WTC11 (cell line): ENCODE measurements around the gene KLHL20. TPM values are rescaled to one million over a fixed set of nuclear protein-coding genes. Genes with fewer than 3 reads are reported as not detected.
"Not testable (repeated sequence)": the region's sequence is repeated elsewhere in the genome, so short reads cannot be mapped to it uniquely, and the experiment has no call there.

Source experiments
- ATAC-seq: fragments of 200-7000 bp; cut with Tn5 transposase; 2 replicates; pipeline ENCODE4 v1.10.0; 2021; ENCODE audit warnings: mild to moderate bottlenecking, moderate library complexity
- CTCF ChIA-PET: fragments of 300-600 bp; sonication (Branson Sonifier 250); formaldehyde crosslinking; loops from one replicate; lab custom pipeline; 2021; ENCODE audit warnings: antibody characterized with exemption; lab: Charles Lee
- POLR2A ChIA-PET: fragments of 350-600 bp; sonication (Branson Sonifier 250); formaldehyde crosslinking; loops from one replicate; lab custom pipeline; 2021; ENCODE audit warnings: antibody characterized with exemption; lab: Charles Lee
- DNase-seq: peaks from one replicate; pipeline ENCODE4 v3.0.0; 2021; ENCODE audit warnings: low spot score
- H3K27ac Mint-ChIP-seq: 2 replicates; pipeline ENCODE4 v1.8.0; 2021; ENCODE audit warnings: mixed read lengths
- H3K27me3 Mint-ChIP-seq: 2 replicates; pipeline ENCODE4 v1.8.0; 2021; ENCODE audit warnings: low read depth, mild to moderate bottlenecking, moderate library complexity, mixed read lengths
- H3K36me3 Mint-ChIP-seq: 2 replicates; pipeline ENCODE4 v1.8.0; 2021; ENCODE audit warnings: mixed read lengths
- H3K4me1 Mint-ChIP-seq: 2 replicates; pipeline ENCODE4 v1.8.0; 2022; ENCODE audit warnings: mixed read lengths
- H3K4me3 Mint-ChIP-seq: 2 replicates; pipeline ENCODE4 v1.8.0; 2021; ENCODE audit warnings: mild to moderate bottlenecking, moderate library complexity, mixed read lengths
- H3K9me3 Mint-ChIP-seq: 2 replicates; pipeline ENCODE4 v1.8.0; 2021; ENCODE audit warnings: mixed read lengths
- FOXJ3 ChIP-seq: sonication (generic); formaldehyde crosslinking; IDR thresholded peaks from 2 replicates; pipeline ENCODE4 v1.9.0; 2021; ENCODE audit warnings: missing genetic modification reagents, mild to moderate bottlenecking, borderline replicate concordance
- KAT7 ChIP-seq: sonication (generic); formaldehyde crosslinking; IDR thresholded peaks from 2 replicates; pipeline ENCODE4 v1.8.1; 2023; ENCODE audit warnings: missing genetic modification reagents, mild to moderate bottlenecking, borderline replicate concordance
- MYBL2 ChIP-seq: sonication (generic); formaldehyde crosslinking; IDR thresholded peaks from 2 replicates; pipeline ENCODE4 v1.8.1; 2023; ENCODE audit warnings: mild to moderate bottlenecking, moderate library complexity, missing genetic modification reagents
- OVOL2 ChIP-seq: fragments of 250-450 bp; sonication (Bioruptor Pico); IDR thresholded peaks from 2 replicates; pipeline ENCODE4 v1.9.0; 2021; ENCODE audit warnings: mild to moderate bottlenecking, borderline replicate concordance
- SMAD4 ChIP-seq: sonication (generic); formaldehyde crosslinking; IDR thresholded peaks from 2 replicates; pipeline ENCODE4 v1.8.0; 2022; ENCODE audit warnings: mild to moderate bottlenecking, missing genetic modification reagents
- ZNF138 ChIP-seq: sonication (generic); formaldehyde crosslinking; conservative IDR thresholded peaks from 2 replicates; pipeline ENCODE4 v1.8.1; 2022; ENCODE audit warnings: mild to moderate bottlenecking, moderate library complexity, missing genetic modification reagents
- total RNA-seq: library from RNA; stranded (reverse); gene quantifications from 3 replicates; pipeline ENCODE4 v1.2.3, GENCODE V29; 2021
- TF ChIP-seq, protein P1 (sequence below): sonication (generic); formaldehyde crosslinking; IDR thresholded peaks from 2 replicates; pipeline ENCODE4 v1.8.1; 2022; ENCODE audit warnings: low read depth, mild to moderate bottlenecking, moderate library complexity, missing genetic modification reagents, borderline replicate concordance
- TF ChIP-seq, protein P2 (sequence below): sonication (generic); formaldehyde crosslinking; IDR thresholded peaks from 2 replicates; pipeline ENCODE4 v1.8.0; 2023; ENCODE audit warnings: missing genetic modification reagents
- TF ChIP-seq, protein P3 (sequence below): sonication (generic); formaldehyde crosslinking; IDR thresholded peaks from 2 replicates; pipeline ENCODE4 v1.8.1; 2023; ENCODE audit warnings: mild to moderate bottlenecking, missing genetic modification reagents, moderate library complexity
- TF ChIP-seq, protein P4 (sequence below): fragments of 250-450 bp; sonication (Bioruptor Pico); IDR thresholded peaks from 2 replicates; pipeline ENCODE4 v1.9.0; 2021; ENCODE audit warnings: mild to moderate bottlenecking
- TF ChIP-seq, protein P5 (sequence below): fragments of 200-600 bp; IDR thresholded peaks from 2 replicates; pipeline ENCODE4 v1.8.0; 2022; ENCODE audit warnings: antibody characterized with exemption
- TF ChIP-seq, protein P6 (sequence below): sonication (generic); formaldehyde crosslinking; IDR thresholded peaks from 2 replicates; pipeline ENCODE4 v1.8.1; 2023; ENCODE audit warnings: mild to moderate bottlenecking, missing genetic modification reagents, borderline replicate concordance
- TF ChIP-seq, protein P7 (sequence below): sonication (generic); formaldehyde crosslinking; IDR thresholded peaks from 2 replicates; pipeline ENCODE4 v1.8.1; 2022; ENCODE audit warnings: mild to moderate bottlenecking, moderate library complexity, missing genetic modification reagents
- TF ChIP-seq, protein P8 (sequence below): sonication (generic); formaldehyde crosslinking; IDR thresholded peaks from 2 replicates; pipeline ENCODE4 v1.8.0; 2023; ENCODE audit warnings: mild to moderate bottlenecking, missing genetic modification reagents
- TF ChIP-seq, protein P9 (sequence below): sonication (generic); formaldehyde crosslinking; IDR thresholded peaks from 2 replicates; pipeline ENCODE4 v1.8.0; 2022; ENCODE audit warnings: mild to moderate bottlenecking, missing genetic modification reagents
- TF ChIP-seq, protein P10 (sequence below): sonication (generic); formaldehyde crosslinking; IDR thresholded peaks from 2 replicates; pipeline ENCODE4 v1.8.0; 2022; ENCODE audit warnings: missing genetic modification reagents

KLHL20 gene
- total RNA-seq, 1 experiment from 2014 or later = 12.5 TPM

DNA sequence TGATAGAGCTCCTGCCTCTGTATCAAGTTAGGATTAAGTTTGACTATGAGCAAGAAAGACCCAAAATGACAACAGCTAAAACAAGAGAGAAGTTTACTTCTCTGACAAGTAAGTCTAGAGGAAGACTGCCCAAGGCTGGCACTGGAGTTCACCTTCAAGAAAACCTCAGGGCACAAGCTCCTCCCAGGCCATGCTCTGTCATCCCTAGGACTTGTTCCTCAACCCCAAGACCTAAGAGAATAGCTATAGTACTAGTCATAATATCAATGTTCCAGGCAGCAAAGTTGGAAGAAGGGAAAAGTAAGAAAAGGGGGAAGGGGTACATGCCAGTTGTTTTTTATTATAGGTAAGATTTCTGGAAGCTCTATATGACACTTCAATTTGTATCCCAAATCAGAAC is 83.3 kb downstream of the KLHL20 start:
- H3K27me3 Mint-ChIP-seq = no peaks in the 10 kb centered on the region
- CTCF ChIA-PET = no interaction called here
- TF ChIP-seq, protein P1, sequence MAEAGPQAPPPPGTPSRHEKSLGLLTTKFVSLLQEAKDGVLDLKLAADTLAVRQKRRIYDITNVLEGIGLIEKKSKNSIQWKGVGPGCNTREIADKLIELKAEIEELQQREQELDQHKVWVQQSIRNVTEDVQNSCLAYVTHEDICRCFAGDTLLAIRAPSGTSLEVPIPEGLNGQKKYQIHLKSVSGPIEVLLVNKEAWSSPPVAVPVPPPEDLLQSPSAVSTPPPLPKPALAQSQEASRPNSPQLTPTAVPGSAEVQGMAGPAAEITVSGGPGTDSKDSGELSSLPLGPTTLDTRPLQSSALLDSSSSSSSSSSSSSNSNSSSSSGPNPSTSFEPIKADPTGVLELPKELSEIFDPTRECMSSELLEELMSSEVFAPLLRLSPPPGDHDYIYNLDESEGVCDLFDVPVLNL = no peak
- TF ChIP-seq, protein P2, sequence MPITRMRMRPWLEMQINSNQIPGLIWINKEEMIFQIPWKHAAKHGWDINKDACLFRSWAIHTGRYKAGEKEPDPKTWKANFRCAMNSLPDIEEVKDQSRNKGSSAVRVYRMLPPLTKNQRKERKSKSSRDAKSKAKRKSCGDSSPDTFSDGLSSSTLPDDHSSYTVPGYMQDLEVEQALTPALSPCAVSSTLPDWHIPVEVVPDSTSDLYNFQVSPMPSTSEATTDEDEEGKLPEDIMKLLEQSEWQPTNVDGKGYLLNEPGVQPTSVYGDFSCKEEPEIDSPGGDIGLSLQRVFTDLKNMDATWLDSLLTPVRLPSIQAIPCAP (CRISPR knock-in tag) = no peak
- TF ChIP-seq, protein P3, sequence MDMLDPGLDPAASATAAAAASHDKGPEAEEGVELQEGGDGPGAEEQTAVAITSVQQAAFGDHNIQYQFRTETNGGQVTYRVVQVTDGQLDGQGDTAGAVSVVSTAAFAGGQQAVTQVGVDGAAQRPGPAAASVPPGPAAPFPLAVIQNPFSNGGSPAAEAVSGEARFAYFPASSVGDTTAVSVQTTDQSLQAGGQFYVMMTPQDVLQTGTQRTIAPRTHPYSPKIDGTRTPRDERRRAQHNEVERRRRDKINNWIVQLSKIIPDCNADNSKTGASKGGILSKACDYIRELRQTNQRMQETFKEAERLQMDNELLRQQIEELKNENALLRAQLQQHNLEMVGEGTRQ = no peak
- TF ChIP-seq, protein P4, sequence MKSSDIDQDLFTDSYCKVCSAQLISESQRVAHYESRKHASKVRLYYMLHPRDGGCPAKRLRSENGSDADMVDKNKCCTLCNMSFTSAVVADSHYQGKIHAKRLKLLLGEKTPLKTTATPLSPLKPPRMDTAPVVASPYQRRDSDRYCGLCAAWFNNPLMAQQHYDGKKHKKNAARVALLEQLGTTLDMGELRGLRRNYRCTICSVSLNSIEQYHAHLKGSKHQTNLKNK = no peak
- TF ChIP-seq, protein P5, sequence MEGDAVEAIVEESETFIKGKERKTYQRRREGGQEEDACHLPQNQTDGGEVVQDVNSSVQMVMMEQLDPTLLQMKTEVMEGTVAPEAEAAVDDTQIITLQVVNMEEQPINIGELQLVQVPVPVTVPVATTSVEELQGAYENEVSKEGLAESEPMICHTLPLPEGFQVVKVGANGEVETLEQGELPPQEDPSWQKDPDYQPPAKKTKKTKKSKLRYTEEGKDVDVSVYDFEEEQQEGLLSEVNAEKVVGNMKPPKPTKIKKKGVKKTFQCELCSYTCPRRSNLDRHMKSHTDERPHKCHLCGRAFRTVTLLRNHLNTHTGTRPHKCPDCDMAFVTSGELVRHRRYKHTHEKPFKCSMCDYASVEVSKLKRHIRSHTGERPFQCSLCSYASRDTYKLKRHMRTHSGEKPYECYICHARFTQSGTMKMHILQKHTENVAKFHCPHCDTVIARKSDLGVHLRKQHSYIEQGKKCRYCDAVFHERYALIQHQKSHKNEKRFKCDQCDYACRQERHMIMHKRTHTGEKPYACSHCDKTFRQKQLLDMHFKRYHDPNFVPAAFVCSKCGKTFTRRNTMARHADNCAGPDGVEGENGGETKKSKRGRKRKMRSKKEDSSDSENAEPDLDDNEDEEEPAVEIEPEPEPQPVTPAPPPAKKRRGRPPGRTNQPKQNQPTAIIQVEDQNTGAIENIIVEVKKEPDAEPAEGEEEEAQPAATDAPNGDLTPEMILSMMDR = no peak
- TF ChIP-seq, protein P6, sequence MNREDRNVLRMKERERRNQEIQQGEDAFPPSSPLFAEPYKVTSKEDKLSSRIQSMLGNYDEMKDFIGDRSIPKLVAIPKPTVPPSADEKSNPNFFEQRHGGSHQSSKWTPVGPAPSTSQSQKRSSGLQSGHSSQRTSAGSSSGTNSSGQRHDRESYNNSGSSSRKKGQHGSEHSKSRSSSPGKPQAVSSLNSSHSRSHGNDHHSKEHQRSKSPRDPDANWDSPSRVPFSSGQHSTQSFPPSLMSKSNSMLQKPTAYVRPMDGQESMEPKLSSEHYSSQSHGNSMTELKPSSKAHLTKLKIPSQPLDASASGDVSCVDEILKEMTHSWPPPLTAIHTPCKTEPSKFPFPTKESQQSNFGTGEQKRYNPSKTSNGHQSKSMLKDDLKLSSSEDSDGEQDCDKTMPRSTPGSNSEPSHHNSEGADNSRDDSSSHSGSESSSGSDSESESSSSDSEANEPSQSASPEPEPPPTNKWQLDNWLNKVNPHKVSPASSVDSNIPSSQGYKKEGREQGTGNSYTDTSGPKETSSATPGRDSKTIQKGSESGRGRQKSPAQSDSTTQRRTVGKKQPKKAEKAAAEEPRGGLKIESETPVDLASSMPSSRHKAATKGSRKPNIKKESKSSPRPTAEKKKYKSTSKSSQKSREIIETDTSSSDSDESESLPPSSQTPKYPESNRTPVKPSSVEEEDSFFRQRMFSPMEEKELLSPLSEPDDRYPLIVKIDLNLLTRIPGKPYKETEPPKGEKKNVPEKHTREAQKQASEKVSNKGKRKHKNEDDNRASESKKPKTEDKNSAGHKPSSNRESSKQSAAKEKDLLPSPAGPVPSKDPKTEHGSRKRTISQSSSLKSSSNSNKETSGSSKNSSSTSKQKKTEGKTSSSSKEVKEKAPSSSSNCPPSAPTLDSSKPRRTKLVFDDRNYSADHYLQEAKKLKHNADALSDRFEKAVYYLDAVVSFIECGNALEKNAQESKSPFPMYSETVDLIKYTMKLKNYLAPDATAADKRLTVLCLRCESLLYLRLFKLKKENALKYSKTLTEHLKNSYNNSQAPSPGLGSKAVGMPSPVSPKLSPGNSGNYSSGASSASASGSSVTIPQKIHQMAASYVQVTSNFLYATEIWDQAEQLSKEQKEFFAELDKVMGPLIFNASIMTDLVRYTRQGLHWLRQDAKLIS = no peak
- TF ChIP-seq FOXJ3 (CRISPR knock-in tag) = no peak
- no peak for TF ChIP-seq SMAD4 (CRISPR knock-in tag)
- TF ChIP-seq, protein P7, sequence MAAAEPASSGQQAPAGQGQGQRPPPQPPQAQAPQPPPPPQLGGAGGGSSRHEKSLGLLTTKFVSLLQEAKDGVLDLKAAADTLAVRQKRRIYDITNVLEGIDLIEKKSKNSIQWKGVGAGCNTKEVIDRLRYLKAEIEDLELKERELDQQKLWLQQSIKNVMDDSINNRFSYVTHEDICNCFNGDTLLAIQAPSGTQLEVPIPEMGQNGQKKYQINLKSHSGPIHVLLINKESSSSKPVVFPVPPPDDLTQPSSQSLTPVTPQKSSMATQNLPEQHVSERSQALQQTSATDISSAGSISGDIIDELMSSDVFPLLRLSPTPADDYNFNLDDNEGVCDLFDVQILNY (CRISPR knock-in tag) = no peak
- TF ChIP-seq ZNF138 = no peak
- TF ChIP-seq MYBL2 (CRISPR knock-in tag) = no peak
- TF ChIP-seq, protein P8, sequence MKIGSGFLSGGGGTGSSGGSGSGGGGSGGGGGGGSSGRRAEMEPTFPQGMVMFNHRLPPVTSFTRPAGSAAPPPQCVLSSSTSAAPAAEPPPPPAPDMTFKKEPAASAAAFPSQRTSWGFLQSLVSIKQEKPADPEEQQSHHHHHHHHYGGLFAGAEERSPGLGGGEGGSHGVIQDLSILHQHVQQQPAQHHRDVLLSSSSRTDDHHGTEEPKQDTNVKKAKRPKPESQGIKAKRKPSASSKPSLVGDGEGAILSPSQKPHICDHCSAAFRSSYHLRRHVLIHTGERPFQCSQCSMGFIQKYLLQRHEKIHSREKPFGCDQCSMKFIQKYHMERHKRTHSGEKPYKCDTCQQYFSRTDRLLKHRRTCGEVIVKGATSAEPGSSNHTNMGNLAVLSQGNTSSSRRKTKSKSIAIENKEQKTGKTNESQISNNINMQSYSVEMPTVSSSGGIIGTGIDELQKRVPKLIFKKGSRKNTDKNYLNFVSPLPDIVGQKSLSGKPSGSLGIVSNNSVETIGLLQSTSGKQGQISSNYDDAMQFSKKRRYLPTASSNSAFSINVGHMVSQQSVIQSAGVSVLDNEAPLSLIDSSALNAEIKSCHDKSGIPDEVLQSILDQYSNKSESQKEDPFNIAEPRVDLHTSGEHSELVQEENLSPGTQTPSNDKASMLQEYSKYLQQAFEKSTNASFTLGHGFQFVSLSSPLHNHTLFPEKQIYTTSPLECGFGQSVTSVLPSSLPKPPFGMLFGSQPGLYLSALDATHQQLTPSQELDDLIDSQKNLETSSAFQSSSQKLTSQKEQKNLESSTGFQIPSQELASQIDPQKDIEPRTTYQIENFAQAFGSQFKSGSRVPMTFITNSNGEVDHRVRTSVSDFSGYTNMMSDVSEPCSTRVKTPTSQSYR = no peak
- TF ChIP-seq, protein P9, sequence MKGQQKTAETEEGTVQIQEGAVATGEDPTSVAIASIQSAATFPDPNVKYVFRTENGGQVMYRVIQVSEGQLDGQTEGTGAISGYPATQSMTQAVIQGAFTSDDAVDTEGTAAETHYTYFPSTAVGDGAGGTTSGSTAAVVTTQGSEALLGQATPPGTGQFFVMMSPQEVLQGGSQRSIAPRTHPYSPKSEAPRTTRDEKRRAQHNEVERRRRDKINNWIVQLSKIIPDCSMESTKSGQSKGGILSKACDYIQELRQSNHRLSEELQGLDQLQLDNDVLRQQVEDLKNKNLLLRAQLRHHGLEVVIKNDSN (CRISPR knock-in tag) = no peak
- no peak for TF ChIP-seq KAT7 (CRISPR knock-in tag)
- TF ChIP-seq, protein P10, sequence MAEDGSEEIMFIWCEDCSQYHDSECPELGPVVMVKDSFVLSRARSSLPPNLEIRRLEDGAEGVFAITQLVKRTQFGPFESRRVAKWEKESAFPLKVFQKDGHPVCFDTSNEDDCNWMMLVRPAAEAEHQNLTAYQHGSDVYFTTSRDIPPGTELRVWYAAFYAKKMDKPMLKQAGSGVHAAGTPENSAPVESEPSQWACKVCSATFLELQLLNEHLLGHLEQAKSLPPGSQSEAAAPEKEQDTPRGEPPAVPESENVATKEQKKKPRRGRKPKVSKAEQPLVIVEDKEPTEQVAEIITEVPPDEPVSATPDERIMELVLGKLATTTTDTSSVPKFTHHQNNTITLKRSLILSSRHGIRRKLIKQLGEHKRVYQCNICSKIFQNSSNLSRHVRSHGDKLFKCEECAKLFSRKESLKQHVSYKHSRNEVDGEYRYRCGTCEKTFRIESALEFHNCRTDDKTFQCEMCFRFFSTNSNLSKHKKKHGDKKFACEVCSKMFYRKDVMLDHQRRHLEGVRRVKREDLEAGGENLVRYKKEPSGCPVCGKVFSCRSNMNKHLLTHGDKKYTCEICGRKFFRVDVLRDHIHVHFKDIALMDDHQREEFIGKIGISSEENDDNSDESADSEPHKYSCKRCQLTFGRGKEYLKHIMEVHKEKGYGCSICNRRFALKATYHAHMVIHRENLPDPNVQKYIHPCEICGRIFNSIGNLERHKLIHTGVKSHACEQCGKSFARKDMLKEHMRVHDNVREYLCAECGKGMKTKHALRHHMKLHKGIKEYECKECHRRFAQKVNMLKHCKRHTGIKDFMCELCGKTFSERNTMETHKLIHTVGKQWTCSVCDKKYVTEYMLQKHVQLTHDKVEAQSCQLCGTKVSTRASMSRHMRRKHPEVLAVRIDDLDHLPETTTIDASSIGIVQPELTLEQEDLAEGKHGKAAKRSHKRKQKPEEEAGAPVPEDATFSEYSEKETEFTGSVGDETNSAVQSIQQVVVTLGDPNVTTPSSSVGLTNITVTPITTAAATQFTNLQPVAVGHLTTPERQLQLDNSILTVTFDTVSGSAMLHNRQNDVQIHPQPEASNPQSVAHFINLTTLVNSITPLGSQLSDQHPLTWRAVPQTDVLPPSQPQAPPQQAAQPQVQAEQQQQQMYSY = no peak
- TF ChIP-seq OVOL2 (CRISPR knock-in tag) = no peak
- TF ChIP-seq, all 79 proteins: peak for 0
- Mint-ChIP-seq H3K36me3 (peaks cover 40% of the 10 kb centered on the region), H3K4me3 (no peak overlapping the region), H3K9me3 (peaks cover 17% of the 10 kb centered on the region), H3K27ac (no peak overlapping the region), H3K4me1 (no peaks in the 10 kb centered on the region)
- no peak for DNase-seq
- POLR2A ChIA-PET = no interaction called here
- no peak for ATAC-seq

DNA sequence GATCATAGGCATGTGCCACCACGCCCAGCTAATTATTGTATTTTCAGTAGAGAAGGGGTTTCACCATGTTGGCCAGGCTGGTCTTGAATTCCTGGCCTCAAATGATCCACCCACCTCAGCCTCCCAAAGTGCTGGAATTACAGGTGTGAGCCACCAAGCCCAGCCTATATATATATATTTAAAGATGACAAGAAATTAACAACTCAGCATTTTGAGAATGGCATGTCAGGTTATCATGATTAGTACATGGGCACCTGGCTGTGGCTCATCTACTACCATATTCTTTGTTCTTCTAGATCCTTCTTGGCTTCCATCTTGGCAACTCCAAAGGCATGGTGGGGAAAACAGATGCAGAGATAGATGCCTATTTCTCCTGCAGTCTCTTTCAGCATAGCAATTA is 85.2 kb downstream of the KLHL20 start:
- ATAC-seq, DNase-seq, H3K27me3 Mint-ChIP-seq, CTCF ChIA-PET, POLR2A ChIA-PET, H3K4me3 Mint-ChIP-seq, H3K27ac Mint-ChIP-seq, H3K4me1 Mint-ChIP-seq: not testable (repeated sequence)
- H3K36me3 Mint-ChIP-seq = peaks cover 36% of the 10 kb centered on the region
- H3K9me3 Mint-ChIP-seq = peaks cover 16% of the 10 kb centered on the region
